GM19099 (cell line): ENCODE data around the gene ACTR3.

Experiments
- POLR2A ChIP-seq: IDR thresholded peaks from 3 replicates; pipeline ENCODE4 v1.6.1; 2011; ENCODE audit warnings: low read depth; ENCODE audit not compliant: insufficient read length; ENCODE audit errors: extremely low read depth

Gene ACTR3

DNA sequence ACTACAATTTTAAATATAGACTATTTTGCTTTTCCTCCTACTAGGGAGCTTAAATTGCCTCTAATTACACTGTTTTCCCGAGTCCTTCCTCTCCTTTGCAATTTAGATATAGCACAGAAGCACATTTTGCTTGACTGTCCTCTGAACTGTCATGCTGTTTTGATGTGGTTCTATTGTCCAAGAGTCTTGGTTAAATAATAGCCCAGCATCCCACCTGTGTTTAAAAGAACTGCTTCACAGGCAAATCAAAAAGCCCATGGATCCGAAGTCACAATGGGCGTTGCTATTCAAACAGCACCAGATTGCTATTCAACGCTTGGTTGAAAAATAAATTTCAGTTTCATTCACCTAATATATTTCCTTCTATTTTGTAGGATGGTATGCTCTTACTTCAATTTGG lies 22.3 kb upstream of the ACTR3 start:
- TF ChIP-seq POLR2A: no peak

DNA sequence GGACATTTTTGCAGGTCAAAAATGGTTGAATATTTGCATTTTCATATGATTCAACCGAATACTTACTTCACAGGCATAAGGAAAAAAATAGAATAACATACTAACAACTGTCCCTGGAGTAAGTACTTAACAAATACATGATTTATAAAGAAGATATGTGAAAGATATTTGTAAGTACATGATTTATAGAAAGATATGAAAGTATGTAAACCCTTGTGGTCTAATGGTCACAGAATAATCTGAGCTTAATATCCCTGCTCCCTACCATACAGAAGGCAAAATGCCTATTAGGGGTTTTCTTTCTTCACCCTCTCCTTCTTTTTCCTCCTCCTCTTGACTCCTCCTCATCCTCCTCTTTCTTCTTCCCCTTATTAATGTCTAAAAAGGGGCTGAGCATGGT lies 20.6 kb upstream of the ACTR3 start:
- no peak for TF ChIP-seq POLR2A

DNA sequence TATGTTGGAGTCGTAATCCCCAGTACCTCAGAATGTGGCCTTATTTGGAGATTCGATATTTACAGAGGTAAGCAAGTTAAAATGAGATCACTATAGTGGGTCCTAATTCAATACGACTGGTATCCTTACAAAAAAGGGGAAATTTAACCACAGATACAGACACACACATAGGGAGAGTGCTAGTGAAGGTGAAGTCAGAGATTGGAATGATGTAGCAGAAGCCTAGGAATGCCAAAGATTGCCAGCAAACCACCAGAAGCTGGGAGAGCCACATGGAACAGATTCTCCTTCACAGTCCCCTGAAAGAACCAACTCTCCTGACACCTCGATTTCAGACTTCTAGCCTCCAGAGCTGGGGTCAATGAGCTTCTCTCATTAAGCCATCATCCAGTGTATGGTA lies 17.7 kb upstream of the ACTR3 start:
- no peak for TF ChIP-seq POLR2A

DNA sequence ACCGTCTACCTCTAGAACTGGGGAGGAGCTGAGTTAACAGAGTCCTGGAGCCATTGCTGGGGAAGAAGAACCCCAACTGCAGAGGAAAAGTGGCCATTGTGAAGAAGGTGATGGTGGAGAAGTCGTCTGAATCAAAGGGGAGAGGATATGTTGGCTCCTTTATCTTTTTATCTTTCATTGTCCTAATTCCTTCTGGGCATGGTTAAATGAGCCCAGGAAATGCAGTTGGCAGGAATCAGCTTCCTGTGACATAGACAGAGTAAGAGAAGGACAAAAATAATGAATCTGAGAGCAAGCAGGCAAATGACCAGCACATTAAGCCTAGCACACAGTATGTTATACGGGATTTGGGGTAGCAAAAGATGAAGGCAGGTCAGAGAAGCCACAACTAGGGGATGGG lies 16.0 kb upstream of the ACTR3 start:
- no peak for TF ChIP-seq POLR2A

DNA sequence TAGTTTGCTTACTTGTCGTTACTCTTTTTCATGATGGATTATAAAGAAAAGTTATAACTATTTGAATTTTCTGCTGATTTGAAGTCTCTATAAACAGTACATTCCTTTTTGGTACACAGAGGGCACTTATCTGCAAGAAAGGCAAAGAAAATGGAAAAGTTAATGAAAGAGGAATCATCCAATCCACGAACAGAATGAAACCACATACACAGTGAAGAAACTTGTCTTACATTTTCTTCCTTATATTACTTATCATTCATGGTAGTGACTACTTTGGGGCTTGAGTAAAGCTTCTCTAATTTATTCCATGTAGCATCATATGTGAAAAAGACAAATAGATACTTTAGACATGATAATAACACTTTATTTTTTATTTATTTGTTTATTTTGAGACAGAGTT lies 14.8 kb upstream of the ACTR3 start:
- no peak for TF ChIP-seq POLR2A

DNA sequence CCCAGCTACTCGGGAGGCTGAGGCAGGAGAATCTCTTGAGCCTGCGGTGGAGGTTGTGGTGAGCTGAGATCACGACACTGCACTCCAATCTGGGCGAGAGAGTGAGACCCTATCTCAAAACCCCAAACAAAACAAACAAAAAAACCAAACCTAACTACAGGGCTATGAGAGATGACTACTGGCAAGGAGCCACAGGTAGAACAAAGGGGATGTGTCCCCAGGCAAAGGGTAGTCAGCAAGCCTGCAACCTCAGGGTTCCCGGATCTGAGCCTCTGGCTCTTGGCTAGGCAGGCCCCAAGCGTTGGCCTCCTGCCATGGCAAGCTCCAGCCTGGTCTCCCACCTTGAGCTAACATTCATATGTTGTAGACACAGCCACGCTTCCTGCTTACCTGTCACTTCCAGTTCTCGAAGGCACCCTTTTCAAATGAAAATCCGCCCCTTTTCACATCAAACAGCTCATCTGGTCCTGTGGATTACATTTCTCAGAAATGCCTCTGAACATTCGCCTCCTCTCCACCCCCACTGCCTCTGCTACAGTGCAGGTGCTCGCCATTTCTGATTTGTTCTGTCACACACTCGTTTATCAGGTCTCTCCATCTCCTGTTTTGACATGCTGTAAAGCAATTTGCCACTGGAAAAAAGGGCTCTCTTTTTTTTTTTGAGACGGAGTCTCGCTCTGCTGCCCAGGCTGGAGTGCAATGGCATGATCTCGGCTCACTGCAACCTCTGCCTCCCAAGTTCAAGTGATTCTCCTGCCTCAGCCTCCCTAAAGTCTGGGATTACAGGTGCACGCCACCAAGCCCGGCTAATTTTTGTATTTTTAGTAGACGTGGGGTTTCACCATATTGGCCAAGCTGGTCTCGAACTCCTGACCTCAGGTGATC lies 13.1 kb upstream of the ACTR3 start:
- no peak for TF ChIP-seq POLR2A

DNA sequence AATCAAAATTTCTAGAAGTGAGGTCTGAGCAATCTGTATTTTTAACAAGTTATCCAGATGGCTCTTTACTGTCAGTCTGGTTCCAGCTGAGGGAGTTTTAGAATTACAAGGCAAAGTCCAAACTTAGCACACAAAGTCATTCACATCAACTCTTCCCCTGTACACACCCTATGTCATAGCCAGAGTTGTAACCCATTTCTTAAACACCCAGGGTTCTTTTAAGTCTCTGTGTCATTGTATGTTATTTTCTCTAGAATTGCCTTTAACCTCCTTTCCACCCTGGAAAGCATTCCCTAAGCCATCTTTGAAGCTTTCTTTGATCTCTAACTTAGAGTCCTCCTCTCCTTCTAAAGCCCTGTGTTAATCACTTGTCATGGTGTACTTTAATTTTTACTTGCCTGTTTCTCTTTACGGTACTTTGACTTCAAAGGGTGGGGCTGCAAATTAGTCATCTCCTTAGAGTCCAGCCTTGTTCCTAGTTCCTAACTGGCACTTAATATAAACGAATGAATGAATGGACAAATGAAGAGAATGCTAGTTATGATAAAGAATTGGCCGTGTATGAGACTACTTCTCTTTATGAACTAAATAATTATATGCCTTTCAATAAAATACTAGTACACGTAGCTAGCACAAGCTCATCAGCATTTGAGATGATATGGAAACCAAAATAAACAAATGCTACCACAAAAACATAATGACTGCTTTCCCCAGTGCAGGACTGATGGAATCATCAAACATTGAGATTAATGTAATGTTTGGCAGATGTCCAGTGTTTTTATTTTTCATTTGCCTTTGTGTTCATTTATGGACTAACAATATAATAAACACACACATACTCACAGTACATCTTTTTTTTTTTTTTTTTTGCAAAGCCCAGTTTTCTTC lies 11.9 kb upstream of the ACTR3 start:
- TF ChIP-seq POLR2A: no peak

DNA sequence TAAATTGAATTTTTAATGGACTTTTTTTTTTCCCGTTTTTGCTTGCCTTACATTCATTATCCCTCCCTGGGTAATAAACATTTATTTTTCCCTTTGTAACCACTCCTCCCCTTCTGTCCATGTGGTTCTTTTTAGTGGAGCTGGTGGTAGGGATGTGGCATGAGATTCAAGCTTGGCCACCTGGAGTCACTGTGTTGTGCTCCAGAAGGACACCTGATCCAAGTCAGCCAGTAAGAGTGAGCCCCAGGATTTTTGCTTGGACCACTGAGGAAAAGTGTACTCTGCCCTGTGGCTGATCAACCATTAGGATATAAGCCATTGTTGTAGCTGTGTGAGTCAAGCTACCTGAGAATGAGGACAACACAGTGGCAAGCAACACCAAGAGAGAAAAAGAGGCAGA lies 11.1 kb upstream of the ACTR3 start:
- no peak for TF ChIP-seq POLR2A

DNA sequence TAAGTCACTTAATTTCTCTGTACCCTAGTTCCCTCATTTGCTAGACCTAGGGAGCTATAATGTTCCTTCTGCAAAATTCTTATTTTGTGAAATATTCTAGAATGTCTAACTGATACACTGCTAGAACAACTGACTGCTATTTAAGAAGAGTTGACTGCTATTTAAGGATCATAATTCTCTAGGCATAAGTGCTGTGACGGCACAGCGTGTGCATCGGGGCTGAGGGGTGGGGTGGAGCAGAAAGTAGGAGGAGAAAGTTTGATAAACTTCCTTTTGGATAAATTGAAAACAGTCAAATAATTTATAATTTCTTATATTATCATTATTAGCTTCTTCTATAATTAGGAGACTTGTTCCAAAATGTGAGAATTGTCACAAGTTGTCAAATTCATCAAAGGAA lies 10.4 kb upstream of the ACTR3 start:
- TF ChIP-seq POLR2A: no peak

DNA sequence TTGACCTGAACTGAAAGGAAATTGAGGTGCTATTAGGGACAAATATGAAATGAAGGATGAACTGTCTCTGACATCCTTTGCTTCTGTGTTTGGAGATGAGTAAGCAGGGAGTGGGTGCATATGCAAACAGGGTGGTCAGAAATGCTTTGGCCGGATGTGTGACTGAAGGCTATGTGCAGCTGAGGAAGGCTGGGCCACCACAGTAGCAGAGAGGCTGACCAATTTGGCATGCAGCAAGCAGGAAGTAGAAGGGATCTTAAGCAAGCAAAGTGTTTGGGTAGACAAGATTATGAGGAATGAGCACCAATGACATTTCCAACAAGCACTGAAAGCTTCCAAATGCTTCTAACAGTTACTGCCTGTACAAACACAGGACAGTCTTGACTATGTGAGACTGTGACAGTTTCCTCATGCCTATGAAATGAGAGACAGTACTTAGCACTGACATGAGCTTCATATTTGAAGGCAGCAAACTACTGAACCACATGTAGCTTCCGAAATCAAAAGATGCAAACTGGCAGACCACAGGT lies 3.3 kb upstream of the ACTR3 start:
- peak; percentile 51 for TF ChIP-seq POLR2A

DNA sequence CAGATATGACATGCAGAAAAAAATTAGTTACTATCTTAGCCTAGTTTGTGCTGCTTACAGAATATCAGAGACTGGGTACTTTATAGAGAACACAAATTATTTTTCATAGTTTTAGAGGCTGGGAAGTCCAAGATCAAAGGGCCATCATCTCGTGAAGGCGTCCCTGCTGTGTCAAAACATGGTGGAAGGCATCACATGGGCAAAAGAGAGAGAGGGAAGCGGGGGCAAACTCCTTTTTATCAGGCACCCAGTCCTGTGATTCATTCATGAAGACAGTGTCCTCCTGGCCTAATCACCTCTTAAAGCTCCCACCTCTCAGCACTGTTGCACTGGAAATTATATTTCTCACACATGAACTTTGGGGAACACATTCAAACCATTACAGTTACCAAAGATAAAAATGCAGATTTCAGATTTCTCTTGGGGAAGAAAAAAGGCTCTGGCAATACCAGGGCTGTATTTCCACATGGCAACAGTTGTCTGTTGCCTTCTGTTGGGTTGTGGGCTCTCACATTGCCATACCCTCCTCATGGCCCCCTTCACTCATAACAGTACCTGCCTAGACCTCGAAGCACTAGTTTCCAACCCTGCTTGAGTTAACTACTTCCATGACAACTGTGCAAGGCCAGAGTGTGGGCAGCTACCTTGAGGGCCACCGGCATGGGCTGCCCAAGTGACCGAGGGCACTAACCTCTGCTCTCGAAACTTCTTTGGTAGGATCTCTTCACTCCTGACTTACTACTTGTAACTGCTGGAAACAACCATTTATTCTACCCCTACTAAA lies 2.7 kb upstream of the ACTR3 start:
- no peak for TF ChIP-seq POLR2A

DNA sequence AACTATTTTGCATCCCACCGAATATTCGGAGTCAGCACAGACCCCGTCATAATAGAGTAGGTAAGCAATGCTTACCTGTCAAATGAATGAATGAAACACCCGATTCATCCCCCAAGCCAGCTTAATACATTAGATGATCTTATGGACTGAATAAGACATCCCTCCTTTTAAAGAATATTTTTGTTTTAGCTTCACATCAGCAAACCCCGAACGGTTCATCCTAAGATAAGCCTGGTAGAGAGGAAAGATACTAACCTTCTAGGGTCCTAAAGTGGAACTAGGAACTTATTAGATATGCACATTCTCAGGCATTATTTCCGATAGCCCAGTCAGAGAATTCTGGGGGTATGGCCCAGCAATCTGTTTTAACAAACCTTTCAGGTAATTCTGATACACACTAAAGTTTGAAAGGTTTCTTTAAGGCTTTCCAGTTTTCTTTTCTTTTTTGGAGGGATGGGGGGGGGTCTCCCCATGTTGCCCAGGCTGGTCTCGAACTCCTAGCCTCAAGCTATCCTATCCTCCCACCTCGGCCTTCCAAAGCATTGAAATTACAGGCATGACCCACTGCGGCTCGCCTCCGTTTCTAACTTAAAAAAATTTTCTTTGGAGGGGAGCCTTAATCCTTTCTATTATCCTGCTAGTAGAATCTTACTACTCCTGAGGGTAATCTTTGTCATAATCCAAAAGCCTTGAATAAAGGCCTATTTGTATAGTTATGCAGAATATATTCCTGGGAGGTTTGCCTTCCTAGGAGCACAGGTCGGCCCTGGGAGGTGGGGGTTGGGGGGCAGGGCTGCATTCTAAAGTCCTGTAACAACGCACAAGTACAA lies 1.0 kb upstream of the ACTR3 start:
- TF ChIP-seq POLR2A: no peak

DNA sequence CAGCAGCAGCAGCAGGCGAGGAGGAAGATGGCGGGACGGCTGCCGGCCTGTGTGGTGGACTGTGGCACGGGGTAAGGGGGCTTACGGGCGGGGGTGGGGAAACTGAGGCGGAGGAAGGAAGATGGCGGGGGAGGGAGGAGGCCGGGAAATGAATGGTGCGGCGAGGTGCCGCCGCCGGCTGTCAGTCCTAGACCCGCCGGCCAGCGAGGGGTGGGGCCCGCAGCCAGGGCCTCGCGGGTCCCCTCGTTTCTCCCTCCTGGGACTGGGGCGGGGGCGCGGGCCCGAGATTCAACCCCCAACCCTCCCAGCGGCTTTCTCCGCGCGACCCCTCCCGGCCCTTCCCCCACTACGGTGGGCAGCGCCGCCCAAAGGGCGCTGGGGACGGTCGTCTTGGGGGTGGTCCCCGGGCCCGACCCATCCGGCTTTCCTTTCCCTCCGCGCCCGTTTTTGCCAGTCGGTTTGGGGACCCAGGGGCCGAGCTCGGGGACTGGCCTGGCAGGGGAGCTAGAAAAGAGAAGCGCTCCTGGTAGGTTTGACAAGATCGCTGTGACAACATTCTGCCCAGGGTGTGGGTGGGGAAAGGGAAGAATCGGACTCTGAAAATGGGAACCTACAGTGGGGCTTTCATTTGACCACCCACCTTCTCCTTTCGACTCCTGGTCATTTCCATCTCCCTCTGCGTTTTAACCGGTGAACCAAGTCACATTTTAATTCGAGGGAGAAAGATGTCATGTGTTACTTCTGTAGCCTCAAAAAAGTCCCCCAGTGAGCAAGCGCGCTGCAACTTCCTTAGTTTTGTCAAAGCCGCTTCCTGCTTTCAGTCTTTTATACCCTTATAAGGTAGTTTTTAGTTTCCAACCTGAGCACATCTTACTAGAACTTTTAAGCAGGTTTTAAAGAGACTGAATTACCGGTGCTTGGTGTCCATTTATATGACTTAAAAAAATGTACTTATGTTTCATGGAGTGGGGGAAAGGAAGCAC lies 655 bp downstream of the ACTR3 start:
- TF ChIP-seq POLR2A: peak; percentile 80
